Gastrocnemius medialis (tissue), 4 donors: Measurements from ENCODE around the gene TSPAN14. TPM values are rescaled to one million over a fixed set of nuclear protein-coding genes. Genes with fewer than 3 reads are reported as not detected.

Source experiments
- ATAC-seq, 2 donors: fragments of 150-250 bp; one replicate each; pipeline ENCODE4 v1.9.1; 2016
- DNase-seq, 2 donors: peaks; one replicate each; pipeline ENCODE4 v3.0.0-alpha.2; 2019
- H3K27ac ChIP-seq, 4 donors: fragments of 200-600 bp; sonication (generic); 1 replicate in 1 of 4; 2 replicates in 3 of 4; pipeline ENCODE4 v1.5.1; 2016 to 2018; ENCODE audit warnings: mild to moderate bottlenecking in 2 of 4, moderate library complexity in 1 of 4
- H3K27me3 ChIP-seq, 3 donors: fragments of 200-600 bp; sonication (generic) in 2 of 3; 1 replicate in 1 of 3; 2 replicates in 2 of 3; pipeline versions ENCODE4 v1.5.1 to v1.6.0; 2016 to 2019; ENCODE audit warnings: mild to moderate bottlenecking in 1 of 3, moderate library complexity in 1 of 3
- H3K36me3 ChIP-seq, 2 donors: fragments of 200-600 bp; sonication (generic) in 1 of 2; one replicate each; pipeline ENCODE4 v1.5.1; 2017 to 2018
- H3K4me1 ChIP-seq, 2 donors: fragments of 200-600 bp; sonication (generic) in 1 of 2; one replicate each; pipeline ENCODE4 v1.5.1; 2016 to 2017; ENCODE audit warnings: mild to moderate bottlenecking in 2 of 2
- H3K4me3 ChIP-seq, 4 donors: fragments of 200-600 bp; sonication (generic) in 3 of 4; 1 replicate in 1 of 4; 2 replicates in 3 of 4; pipeline ENCODE4 v1.5.1; 2016 to 2019; ENCODE audit warnings: mild to moderate bottlenecking in 2 of 4
- H3K9me3 ChIP-seq, 3 donors: fragments of 200-600 bp; sonication (generic) in 2 of 3; 1 replicate in 1 of 3; 2 replicates in 2 of 3; pipeline ENCODE4 v1.5.1; 2016 to 2019
- CTCF ChIP-seq, 5 experiments: fragments of 450-650 bp in 3 of 5; fragments of 200-600 bp in 2 of 5; sonication (generic) in 2 of 5; IDR thresholded peaks in 4 of 5; conservative IDR thresholded peaks in 1 of 5; 1 replicate in 4 of 5; 2 replicates in 1 of 5; pipeline ENCODE4 v1.5.1; 2016 to 2019; ENCODE audit warnings: antibody characterized with exemption in 5 of 5, mild to moderate bottlenecking in 3 of 5, moderate library complexity in 3 of 5
- POLR2A ChIP-seq, 2 donors: fragments of 450-650 bp; IDR thresholded peaks; one replicate each; pipeline ENCODE4 v1.6.1; 2017; ENCODE audit warnings: antibody characterized with exemption in 2 of 2, mild to moderate bottlenecking in 2 of 2, moderate library complexity in 2 of 2
- in situ Hi-C, 4 donors: fragments of 200-750 bp; cut with MboI; loops; one replicate each; pipeline versions ENCODE4 v1.15.0 to v1.8.0; 2017; ENCODE audit warnings: low sequenced_read_pairs in 4 of 4
- intact Hi-C: fragments of 100-400 bp; cut with DNase I; formaldehyde crosslinking; loops from one replicate; pipeline ENCODE4 v1.15.1; 2023; ENCODE audit warnings: low total_unique reads
- total RNA-seq, 4 donors: library from RNA; depleted of rRNA; stranded (reverse); fragments of >200 nt; gene quantifications; one replicate each; pipeline versions ENCODE4 v1.1.0 to v1.2.3, GENCODE V29; 2016

The TSPAN14 gene
- total RNA-seq, 4 donors from 2014 or later = 22.6 to 29.3 (median 26.9) TPM

GRCh38 chr10:80528185-80528700 is 74.1 kb downstream of the TSPAN14 start:
- no peak overlapping the region for H3K4me3 ChIP-seq
- H3K27ac ChIP-seq = peak overlapping the region in 1 of 4 donors; percentile 14
- in situ Hi-C loops (no loop called here), intact Hi-C loops (no loop called here)
- DNase-seq (no peak), ATAC-seq (no peak)
- no peaks in the 10 kb centered on the region for H3K36me3 ChIP-seq
- H3K27me3 ChIP-seq = no peaks in the 10 kb centered on the region
- H3K9me3 ChIP-seq = no peaks in the 10 kb centered on the region
- peaks cover 0 to 5% of the 10 kb centered on the region in 2 donors for H3K4me1 ChIP-seq
- TF ChIP-seq POLR2A (IDR thresholded peaks at IDR 0.05) (no peak), CTCF (IDR thresholded peaks at IDR 0.05 in 4 of 5, conservative IDR thresholded peaks at IDR 0.05 in 1 of 5) (no peak)

- H3K9me3 ChIP-seq = no peaks in the 10 kb centered on the region
- no peaks in the 10 kb centered on the region for H3K27me3 ChIP-seq
- intact Hi-C loops = no loop called here
- ATAC-seq (no peak), DNase-seq (no peak)
- peak overlapping the region in 3 of 4 donors; percentile 46 to 57 (median 46) for H3K27ac ChIP-seq
- H3K4me3 ChIP-seq = no peak overlapping the region
- H3K36me3 ChIP-seq = no peaks in the 10 kb centered on the region
- TF ChIP-seq POLR2A (IDR thresholded peaks at IDR 0.05) = no peak
- no peak for TF ChIP-seq CTCF (IDR thresholded peaks at IDR 0.05 in 4 of 5, conservative IDR thresholded peaks at IDR 0.05 in 1 of 5)
- in situ Hi-C loops = no loop called here
- peaks cover 0 to 5% of the 10 kb centered on the region in 2 donors for H3K4me1 ChIP-seq
Measured at GRCh38 chr10:80528901-80529300, 74.8 kb downstream of the TSPAN14 start.

- Histone ChIP-seq H3K27ac (peak overlapping the region in 3 of 4 donors; percentile 46 to 57 (median 46)), H3K27me3 (no peaks in the 10 kb centered on the region), H3K4me3 (no peak overlapping the region), H3K4me1 (peaks cover 0 to 5% of the 10 kb centered on the region in 2 donors), H3K9me3 (no peaks in the 10 kb centered on the region), H3K36me3 (no peaks in the 10 kb centered on the region)
- intact Hi-C loops = no loop called here
- peak; percentile 27 to 45 for ATAC-seq
- in situ Hi-C loops = no loop called here
- TF ChIP-seq CTCF (IDR thresholded peaks at IDR 0.05 in 4 of 5, conservative IDR thresholded peaks at IDR 0.05 in 1 of 5) = no peak
- no peak for TF ChIP-seq POLR2A (IDR thresholded peaks at IDR 0.05)
- DNase-seq = no peak
Measured at GRCh38 chr10:80529604-80530003, 75.5 kb downstream of the TSPAN14 start.

GRCh38 chr10:80530251-80530650 is 76.1 kb downstream of the TSPAN14 start:
- DNase-seq (no peak), ATAC-seq (no peak)
- peak overlapping the region in 3 of 4 donors; percentile 31 to 57 (median 46) for H3K27ac ChIP-seq
- H3K36me3 ChIP-seq = no peaks in the 10 kb centered on the region
- peaks cover 0 to 5% of the 10 kb centered on the region in 2 donors for H3K4me1 ChIP-seq
- in situ Hi-C loops = no loop called here
- TF ChIP-seq POLR2A (IDR thresholded peaks at IDR 0.05) (no peak), CTCF (IDR thresholded peaks at IDR 0.05 in 4 of 5, conservative IDR thresholded peaks at IDR 0.05 in 1 of 5) (no peak)
- H3K27me3 ChIP-seq = no peaks in the 10 kb centered on the region
- H3K9me3 ChIP-seq = no peaks in the 10 kb centered on the region
- intact Hi-C loops = no loop called here
- H3K4me3 ChIP-seq = no peak overlapping the region

GRCh38 chr10:80530816-80531215 is 76.7 kb downstream of the TSPAN14 start:
- in situ Hi-C loops (no loop called here), intact Hi-C loops (no loop called here)
- H3K27me3 ChIP-seq = no peaks in the 10 kb centered on the region
- no peaks in the 10 kb centered on the region for H3K9me3 ChIP-seq
- peak overlapping the region in 1 of 4 donors; percentile 57 for H3K27ac ChIP-seq
- peaks cover 0 to 5% of the 10 kb centered on the region in 2 donors for H3K4me1 ChIP-seq
- H3K4me3 ChIP-seq = no peak overlapping the region
- ATAC-seq (no peak), DNase-seq (no peak)
- no peaks in the 10 kb centered on the region for H3K36me3 ChIP-seq
- TF ChIP-seq POLR2A (IDR thresholded peaks at IDR 0.05) (no peak), CTCF (IDR thresholded peaks at IDR 0.05 in 4 of 5, conservative IDR thresholded peaks at IDR 0.05 in 1 of 5) (no peak)
